BE2C (cell line): ENCODE data around the gene MYCN.

Experiments used
- DNase-seq: peaks from one replicate; pipeline ENCODE4 v3.0.0-alpha.2; 2020
- H3K27me3 ChIP-seq: fragments of 250-450 bp; sonication (Bioruptor Pico); 2 replicates; pipeline ENCODE4 v1.5.1; 2020; ENCODE audit warnings: mild to moderate bottlenecking
- H3K36me3 ChIP-seq: fragments of 250-450 bp; sonication (Bioruptor Pico); 2 replicates; pipeline ENCODE4 v1.5.1; 2020; ENCODE audit warnings: mild to moderate bottlenecking
- H3K4me1 ChIP-seq: fragments of 250-450 bp; sonication (Bioruptor Pico); 2 replicates; pipeline ENCODE4 v1.5.1; 2020
- H3K4me3 ChIP-seq: 2 replicates; pipeline ENCODE4 v1.5.1; 2011; ENCODE audit warnings: low read depth, low read length
- H3K9me3 ChIP-seq: fragments of 250-450 bp; sonication (Bioruptor Pico); 2 replicates; pipeline ENCODE4 v1.5.1; 2020
- TF ChIP-seq, protein P1 (sequence below): IDR thresholded peaks from 2 replicates; pipeline ENCODE4 v1.5.1; 2012; ENCODE audit warnings: mild to moderate bottlenecking, low read depth, low read length

MYCN gene

GRCh38 chr2:15932394-15933183 lies 7.8 kb upstream of the MYCN start:
- TF ChIP-seq, protein P1, sequence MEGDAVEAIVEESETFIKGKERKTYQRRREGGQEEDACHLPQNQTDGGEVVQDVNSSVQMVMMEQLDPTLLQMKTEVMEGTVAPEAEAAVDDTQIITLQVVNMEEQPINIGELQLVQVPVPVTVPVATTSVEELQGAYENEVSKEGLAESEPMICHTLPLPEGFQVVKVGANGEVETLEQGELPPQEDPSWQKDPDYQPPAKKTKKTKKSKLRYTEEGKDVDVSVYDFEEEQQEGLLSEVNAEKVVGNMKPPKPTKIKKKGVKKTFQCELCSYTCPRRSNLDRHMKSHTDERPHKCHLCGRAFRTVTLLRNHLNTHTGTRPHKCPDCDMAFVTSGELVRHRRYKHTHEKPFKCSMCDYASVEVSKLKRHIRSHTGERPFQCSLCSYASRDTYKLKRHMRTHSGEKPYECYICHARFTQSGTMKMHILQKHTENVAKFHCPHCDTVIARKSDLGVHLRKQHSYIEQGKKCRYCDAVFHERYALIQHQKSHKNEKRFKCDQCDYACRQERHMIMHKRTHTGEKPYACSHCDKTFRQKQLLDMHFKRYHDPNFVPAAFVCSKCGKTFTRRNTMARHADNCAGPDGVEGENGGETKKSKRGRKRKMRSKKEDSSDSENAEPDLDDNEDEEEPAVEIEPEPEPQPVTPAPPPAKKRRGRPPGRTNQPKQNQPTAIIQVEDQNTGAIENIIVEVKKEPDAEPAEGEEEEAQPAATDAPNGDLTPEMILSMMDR = no peak
- no peak for DNase-seq
- H3K27me3 ChIP-seq = peaks cover 13% of the 10 kb centered on the region
- H3K36me3 ChIP-seq = no peaks in the 10 kb centered on the region
- no peak overlapping the region for H3K4me3 ChIP-seq
- peaks cover 5% of the 10 kb centered on the region; the same call in 1 of the 2 replicates for H3K9me3 ChIP-seq
- no peaks in the 10 kb centered on the region for H3K4me1 ChIP-seq

GRCh38 chr2:15933184-15933845 lies 7.0 kb upstream of the MYCN start:
- no peaks in the 10 kb centered on the region for H3K4me1 ChIP-seq
- H3K9me3 ChIP-seq = peaks cover 5% of the 10 kb centered on the region; the same call in 1 of the 2 replicates
- no peak for DNase-seq
- peaks cover 18% of the 10 kb centered on the region for H3K27me3 ChIP-seq
- no peak overlapping the region for H3K4me3 ChIP-seq
- TF ChIP-seq, protein P1 = no peak
- no peaks in the 10 kb centered on the region for H3K36me3 ChIP-seq

DNA sequence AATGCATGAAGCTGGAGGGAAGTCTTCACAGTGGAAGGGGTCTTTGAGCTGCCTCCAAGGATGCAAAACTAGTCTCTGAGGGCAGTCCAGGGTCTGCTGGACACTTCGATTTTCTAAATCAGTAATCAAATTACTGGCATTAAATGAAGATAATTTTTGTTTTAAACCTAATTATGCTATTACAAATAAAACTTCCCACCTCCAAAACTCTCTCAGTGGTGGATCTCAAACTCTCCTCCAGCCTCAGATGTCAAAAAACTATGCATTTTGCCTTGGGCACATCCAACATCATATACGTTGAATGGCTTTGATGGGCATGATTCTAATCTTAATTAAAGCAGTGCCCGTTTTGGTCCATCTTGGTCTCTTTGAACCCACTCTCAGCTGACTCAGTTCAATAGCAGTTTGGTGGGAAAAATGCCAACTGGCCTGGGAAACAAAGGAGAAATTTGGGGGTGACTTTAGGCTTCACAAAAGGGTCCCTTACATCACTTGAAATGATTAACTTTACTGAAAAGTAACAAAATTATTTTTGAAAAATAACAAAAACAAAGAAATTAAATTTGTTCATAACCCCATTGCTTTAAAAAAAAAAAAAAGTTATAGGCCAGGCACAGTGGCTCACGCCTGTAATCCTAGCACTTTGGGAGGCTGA lies 5.9 kb upstream of the MYCN start:
- Histone ChIP-seq H3K4me3 (no peak overlapping the region), H3K27me3 (peaks cover 29% of the 10 kb centered on the region)
- TF ChIP-seq, protein P1 = no peak

GRCh38 chr2:15935189-15935588 lies 5.2 kb upstream of the MYCN start:
- no peak for DNase-seq
- H3K27me3 ChIP-seq = peaks cover 34% of the 10 kb centered on the region
- peaks cover 7% of the 10 kb centered on the region for H3K4me1 ChIP-seq
- H3K36me3 ChIP-seq = no peaks in the 10 kb centered on the region
- no peak overlapping the region for H3K4me3 ChIP-seq
- TF ChIP-seq, protein P1 = no peak
- H3K9me3 ChIP-seq = peaks cover 5% of the 10 kb centered on the region; the same call in 1 of the 2 replicates

More for the DNA sequence above, 5.9 kb upstream of the MYCN start:
- Histone ChIP-seq H3K4me1 (peaks cover 3% of the 10 kb centered on the region), H3K36me3 (no peaks in the 10 kb centered on the region), H3K9me3 (peaks cover 5% of the 10 kb centered on the region; the same call in 1 of the 2 replicates)
- DNase-seq = no peak

DNA sequence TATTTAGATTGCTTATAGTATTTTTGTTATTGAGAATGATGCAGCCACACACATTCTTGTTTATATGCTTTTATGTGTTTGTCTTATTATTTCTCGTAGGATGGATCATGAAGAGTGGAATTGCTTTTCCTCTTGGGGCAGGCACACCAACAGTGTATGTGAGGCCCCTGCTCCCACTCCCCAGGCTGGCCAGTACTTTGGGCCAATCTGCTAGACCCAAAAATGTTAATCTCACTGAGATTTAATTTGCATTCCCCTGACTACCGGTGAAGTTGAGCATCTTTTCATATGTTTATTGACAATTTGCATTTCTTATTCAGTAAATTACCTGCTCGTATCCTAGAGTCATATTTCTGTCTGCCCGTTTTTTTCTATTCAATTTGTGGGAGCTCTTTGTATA lies 4.7 kb upstream of the MYCN start:
- Histone ChIP-seq H3K4me3 (no peak overlapping the region), H3K4me1 (peaks cover 7% of the 10 kb centered on the region), H3K9me3 (peaks cover 5% of the 10 kb centered on the region; the same call in 1 of the 2 replicates), H3K36me3 (no peaks in the 10 kb centered on the region), H3K27me3 (peaks cover 37% of the 10 kb centered on the region)
- DNase-seq = no peak
- TF ChIP-seq, protein P1 = no peak
